ENCODE data around the gene CCDC92B. TPM values are rescaled to one million over a fixed set of nuclear protein-coding genes. Genes with fewer than 3 reads are reported as not detected.

Gene CCDC92B
- total and polyA plus RNA-seq, 2 of the 13 experiments (the other 11 are each of a cell fraction or from before 2014, with no cell fraction given) = not detected

DNA sequence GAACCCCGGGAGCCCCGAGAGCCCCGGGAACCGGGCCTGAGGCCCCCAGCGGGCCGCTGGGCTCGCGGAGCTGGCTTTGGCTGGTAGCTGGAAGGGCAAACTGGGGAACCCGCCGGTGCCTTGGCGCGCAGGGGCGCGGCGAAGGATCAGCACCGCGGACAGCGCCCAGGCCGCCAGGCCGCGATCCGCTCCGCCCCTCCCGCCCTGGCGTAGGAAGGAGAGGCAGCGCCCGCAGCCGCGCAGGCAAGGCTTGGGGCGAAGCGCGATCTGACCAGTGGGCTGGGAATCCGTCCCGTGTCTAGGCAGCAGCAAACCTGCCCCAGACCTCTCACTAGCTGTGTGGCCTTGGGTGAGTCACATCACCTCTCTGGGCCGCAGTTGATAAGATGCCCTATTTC lies 331 bp upstream of the CCDC92B start (continued):
- TF ChIP-seq PCBP2 (optimal IDR thresholded peaks at IDR 0.05; ENCODE audit: low read depth, low read length, poor library complexity, severe bottlenecking) = no peak
- TF ChIP-seq SCMH1 (CRISPR knock-in tag; IDR thresholded peaks at IDR 0.05; ENCODE audit: borderline replicate concordance) = no peak
- TF ChIP-seq, protein P1, sequence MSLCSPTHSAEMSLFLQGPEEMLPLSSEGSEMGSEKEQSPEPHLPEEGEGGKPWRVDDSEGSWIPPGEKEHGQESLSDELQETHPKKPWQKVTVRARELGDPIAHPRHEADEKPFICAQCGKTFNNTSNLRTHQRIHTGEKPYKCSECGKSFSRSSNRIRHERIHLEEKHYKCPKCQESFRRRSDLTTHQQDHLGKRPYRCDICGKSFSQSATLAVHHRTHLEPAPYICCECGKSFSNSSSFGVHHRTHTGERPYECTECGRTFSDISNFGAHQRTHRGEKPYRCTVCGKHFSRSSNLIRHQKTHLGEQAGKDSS (CRISPR knock-in tag; IDR thresholded peaks at IDR 0.05; ENCODE audit: borderline replicate concordance, low read depth) = peak; percentile 90; the same call in 1 of the 2 replicates
- TF ChIP-seq ZFP37 (CRISPR knock-in tag; IDR thresholded peaks at IDR 0.05; ENCODE audit: borderline replicate concordance) = peak; percentile 94; the same call in 1 of the 2 replicates
- TF ChIP-seq, protein P2, sequence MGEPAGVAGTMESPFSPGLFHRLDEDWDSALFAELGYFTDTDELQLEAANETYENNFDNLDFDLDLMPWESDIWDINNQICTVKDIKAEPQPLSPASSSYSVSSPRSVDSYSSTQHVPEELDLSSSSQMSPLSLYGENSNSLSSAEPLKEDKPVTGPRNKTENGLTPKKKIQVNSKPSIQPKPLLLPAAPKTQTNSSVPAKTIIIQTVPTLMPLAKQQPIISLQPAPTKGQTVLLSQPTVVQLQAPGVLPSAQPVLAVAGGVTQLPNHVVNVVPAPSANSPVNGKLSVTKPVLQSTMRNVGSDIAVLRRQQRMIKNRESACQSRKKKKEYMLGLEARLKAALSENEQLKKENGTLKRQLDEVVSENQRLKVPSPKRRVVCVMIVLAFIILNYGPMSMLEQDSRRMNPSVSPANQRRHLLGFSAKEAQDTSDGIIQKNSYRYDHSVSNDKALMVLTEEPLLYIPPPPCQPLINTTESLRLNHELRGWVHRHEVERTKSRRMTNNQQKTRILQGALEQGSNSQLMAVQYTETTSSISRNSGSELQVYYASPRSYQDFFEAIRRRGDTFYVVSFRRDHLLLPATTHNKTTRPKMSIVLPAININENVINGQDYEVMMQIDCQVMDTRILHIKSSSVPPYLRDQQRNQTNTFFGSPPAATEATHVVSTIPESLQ (CRISPR knock-in tag; conservative IDR thresholded peaks at IDR 0.05) = peak; percentile 95; the same call in 1 of the 2 replicates
- peak; percentile 63; the same call in 1 of the 2 replicates for TF ChIP-seq JUND (CRISPR knock-in tag; IDR thresholded peaks at IDR 0.05)
- no peak for TF ChIP-seq KAT2B (IDR thresholded peaks at IDR 0.05; ENCODE audit: borderline replicate concordance, low read depth, low read length)
- TF ChIP-seq ZNF335 (CRISPR knock-in tag; IDR thresholded peaks at IDR 0.05) = peak; percentile 82
- TF ChIP-seq, protein P3, sequence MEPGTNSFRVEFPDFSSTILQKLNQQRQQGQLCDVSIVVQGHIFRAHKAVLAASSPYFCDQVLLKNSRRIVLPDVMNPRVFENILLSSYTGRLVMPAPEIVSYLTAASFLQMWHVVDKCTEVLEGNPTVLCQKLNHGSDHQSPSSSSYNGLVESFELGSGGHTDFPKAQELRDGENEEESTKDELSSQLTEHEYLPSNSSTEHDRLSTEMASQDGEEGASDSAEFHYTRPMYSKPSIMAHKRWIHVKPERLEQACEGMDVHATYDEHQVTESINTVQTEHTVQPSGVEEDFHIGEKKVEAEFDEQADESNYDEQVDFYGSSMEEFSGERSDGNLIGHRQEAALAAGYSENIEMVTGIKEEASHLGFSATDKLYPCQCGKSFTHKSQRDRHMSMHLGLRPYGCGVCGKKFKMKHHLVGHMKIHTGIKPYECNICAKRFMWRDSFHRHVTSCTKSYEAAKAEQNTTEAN (CRISPR knock-in tag; conservative IDR thresholded peaks at IDR 0.05) = peak; percentile 96
- TF ChIP-seq CCAR2 (optimal IDR thresholded peaks at IDR 0.05; ENCODE audit: low read depth, low read length) = no peak
- no peak for TF ChIP-seq HHEX (CRISPR knock-in tag; IDR thresholded peaks at IDR 0.05)
- TF ChIP-seq, protein P4, sequence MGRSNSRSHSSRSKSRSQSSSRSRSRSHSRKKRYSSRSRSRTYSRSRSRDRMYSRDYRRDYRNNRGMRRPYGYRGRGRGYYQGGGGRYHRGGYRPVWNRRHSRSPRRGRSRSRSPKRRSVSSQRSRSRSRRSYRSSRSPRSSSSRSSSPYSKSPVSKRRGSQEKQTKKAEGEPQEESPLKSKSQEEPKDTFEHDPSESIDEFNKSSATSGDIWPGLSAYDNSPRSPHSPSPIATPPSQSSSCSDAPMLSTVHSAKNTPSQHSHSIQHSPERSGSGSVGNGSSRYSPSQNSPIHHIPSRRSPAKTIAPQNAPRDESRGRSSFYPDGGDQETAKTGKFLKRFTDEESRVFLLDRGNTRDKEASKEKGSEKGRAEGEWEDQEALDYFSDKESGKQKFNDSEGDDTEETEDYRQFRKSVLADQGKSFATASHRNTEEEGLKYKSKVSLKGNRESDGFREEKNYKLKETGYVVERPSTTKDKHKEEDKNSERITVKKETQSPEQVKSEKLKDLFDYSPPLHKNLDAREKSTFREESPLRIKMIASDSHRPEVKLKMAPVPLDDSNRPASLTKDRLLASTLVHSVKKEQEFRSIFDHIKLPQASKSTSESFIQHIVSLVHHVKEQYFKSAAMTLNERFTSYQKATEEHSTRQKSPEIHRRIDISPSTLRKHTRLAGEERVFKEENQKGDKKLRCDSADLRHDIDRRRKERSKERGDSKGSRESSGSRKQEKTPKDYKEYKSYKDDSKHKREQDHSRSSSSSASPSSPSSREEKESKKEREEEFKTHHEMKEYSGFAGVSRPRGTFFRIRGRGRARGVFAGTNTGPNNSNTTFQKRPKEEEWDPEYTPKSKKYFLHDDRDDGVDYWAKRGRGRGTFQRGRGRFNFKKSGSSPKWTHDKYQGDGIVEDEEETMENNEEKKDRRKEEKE (IDR thresholded peaks at IDR 0.05) = no peak
- peak; percentile 72 for TF ChIP-seq ZFX (CRISPR knock-in tag; IDR thresholded peaks at IDR 0.05; ENCODE audit: low read depth)
- TF ChIP-seq, protein P5, sequence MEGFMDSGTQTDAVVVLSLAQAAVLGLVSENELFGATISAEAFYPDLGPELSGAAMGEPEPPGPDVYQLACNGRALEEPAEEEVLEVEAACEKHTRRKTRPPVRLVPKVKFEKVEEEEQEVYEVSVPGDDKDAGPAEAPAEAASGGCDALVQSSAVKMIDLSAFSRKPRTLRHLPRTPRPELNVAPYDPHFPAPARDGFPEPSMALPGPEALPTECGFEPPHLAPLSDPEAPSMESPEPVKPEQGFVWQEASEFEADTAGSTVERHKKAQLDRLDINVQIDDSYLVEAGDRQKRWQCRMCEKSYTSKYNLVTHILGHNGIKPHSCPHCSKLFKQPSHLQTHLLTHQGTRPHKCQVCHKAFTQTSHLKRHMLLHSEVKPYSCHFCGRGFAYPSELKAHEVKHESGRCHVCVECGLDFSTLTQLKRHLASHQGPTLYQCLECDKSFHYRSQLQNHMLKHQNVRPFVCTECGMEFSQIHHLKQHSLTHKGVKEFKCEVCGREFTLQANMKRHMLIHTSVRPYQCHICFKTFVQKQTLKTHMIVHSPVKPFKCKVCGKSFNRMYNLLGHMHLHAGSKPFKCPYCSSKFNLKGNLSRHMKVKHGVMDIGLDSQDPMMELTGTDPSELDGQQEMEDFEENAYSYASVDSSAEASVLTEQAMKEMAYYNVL (CRISPR knock-in tag; IDR thresholded peaks at IDR 0.05; ENCODE audit: borderline replicate concordance) = peak; percentile 91
- TF ChIP-seq MYNN (CRISPR knock-in tag; IDR thresholded peaks at IDR 0.05; ENCODE audit: low read depth) = no peak
- TF ChIP-seq, protein P6, sequence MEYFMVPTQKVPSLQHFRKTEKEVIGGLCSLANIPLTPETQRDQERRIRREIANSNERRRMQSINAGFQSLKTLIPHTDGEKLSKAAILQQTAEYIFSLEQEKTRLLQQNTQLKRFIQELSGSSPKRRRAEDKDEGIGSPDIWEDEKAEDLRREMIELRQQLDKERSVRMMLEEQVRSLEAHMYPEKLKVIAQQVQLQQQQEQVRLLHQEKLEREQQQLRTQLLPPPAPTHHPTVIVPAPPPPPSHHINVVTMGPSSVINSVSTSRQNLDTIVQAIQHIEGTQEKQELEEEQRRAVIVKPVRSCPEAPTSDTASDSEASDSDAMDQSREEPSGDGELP (IDR thresholded peaks at IDR 0.05; ENCODE audit: borderline replicate concordance, low read depth) = peak; percentile 53; the same call in 1 of the 2 replicates
- peak; percentile 55; the same call in 1 of the 2 replicates for TF ChIP-seq ZNF143 (CRISPR knock-in tag; IDR thresholded peaks at IDR 0.05)
- peak; percentile 55; the same call in 1 of the 2 replicates for TF ChIP-seq ZNF562 (CRISPR knock-in tag; IDR thresholded peaks at IDR 0.05; ENCODE audit: borderline replicate concordance)
